Activated CD8-positive, alpha-beta T cell treated with anti-CD3 and anti-CD28 coated beads, Interleukin-2, amount 10 ng/mL, durations not matched to agents 7 days and 5 days (primary cell): Measurements from ENCODE around the gene GUCY1A2. TPM values are rescaled to one million over a fixed set of nuclear protein-coding genes. Genes with fewer than 3 reads are reported as not detected.
"Not testable (repeated sequence)": the region's sequence is repeated elsewhere in the genome, so short reads cannot be mapped to it uniquely, and the experiment has no call there.

Experiments used
- ATAC-seq: fragments of 150-1000 bp; cut with Tn5 transposase; one replicate; pipeline ENCODE4 v1.10.0; 2021; ENCODE audit warnings: moderate library complexity
- CTCF ChIA-PET: fragments of 350-600 bp; sonication (Branson Sonifier 250); formaldehyde crosslinking; loops from one replicate; lab custom pipeline; 2021; ENCODE audit warnings: antibody characterized with exemption; lab: Charles Lee
- POLR2A ChIA-PET: fragments of 350-600 bp; sonication (Branson Sonifier 250); formaldehyde crosslinking; loops from one replicate; lab custom pipeline; 2021; ENCODE audit warnings: antibody characterized with exemption; lab: Charles Lee
- DNase-seq: peaks from one replicate; pipeline ENCODE4 v3.0.0-alpha.2; 2020
- H3K27ac Mint-ChIP-seq: one replicate; pipeline ENCODE4 v1.8.0; 2021; ENCODE audit warnings: mild to moderate bottlenecking, mixed read lengths
- H3K27me3 Mint-ChIP-seq: one replicate; pipeline ENCODE4 v1.8.0; 2021; ENCODE audit warnings: low read depth, mixed read lengths
- H3K36me3 Mint-ChIP-seq: one replicate; pipeline ENCODE4 v1.8.0; 2021; ENCODE audit warnings: low read depth, mixed read lengths
- H3K4me1 Mint-ChIP-seq: one replicate; pipeline ENCODE4 v1.8.0; 2021; ENCODE audit warnings: low read depth, mixed read lengths
- H3K4me3 Mint-ChIP-seq: one replicate; pipeline ENCODE4 v1.8.0; 2021; ENCODE audit warnings: mild to moderate bottlenecking, mixed read lengths
- H3K9me3 Mint-ChIP-seq: one replicate; pipeline ENCODE4 v1.8.0; 2022; ENCODE audit warnings: mixed read lengths; ENCODE audit not compliant: insufficient read depth
- total RNA-seq, 2 experiments: library from RNA; stranded (reverse); gene quantifications; one replicate each; pipeline ENCODE4 v1.2.3, GENCODE V29; 2021

The GUCY1A2 gene
- total RNA-seq, 2 experiments from 2014 or later, result not detected

DNA sequence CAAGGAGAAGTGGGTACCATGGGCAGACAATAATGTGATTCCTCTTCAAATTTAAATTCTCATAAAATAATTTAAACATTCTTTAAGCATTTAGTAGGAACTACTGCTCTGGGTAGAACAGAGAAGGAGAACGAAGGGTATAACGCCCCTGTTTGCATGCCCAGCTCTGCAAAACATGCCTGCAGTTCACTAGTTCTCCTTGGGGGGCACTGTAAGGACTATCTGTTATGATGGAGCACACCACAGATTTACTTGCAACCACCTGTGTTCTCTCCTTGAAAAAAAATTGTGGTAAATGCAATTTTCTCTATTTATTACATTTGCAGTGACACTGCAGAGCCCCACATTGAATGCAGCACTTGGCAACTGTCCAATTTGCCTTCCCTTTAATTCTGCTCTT lies 100.3 kb downstream of the GUCY1A2 start:
- Mint-ChIP-seq H3K27ac (no peak overlapping the region), H3K9me3 (no peaks in the 10 kb centered on the region), H3K36me3 (no peaks in the 10 kb centered on the region), H3K27me3 (no peaks in the 10 kb centered on the region), H3K4me3 (no peak overlapping the region), H3K4me1 (no peaks in the 10 kb centered on the region)
- ChIA-PET CTCF (no interaction called here), POLR2A (no interaction called here)
- DNase-seq (no peak), ATAC-seq (no peak)

DNA sequence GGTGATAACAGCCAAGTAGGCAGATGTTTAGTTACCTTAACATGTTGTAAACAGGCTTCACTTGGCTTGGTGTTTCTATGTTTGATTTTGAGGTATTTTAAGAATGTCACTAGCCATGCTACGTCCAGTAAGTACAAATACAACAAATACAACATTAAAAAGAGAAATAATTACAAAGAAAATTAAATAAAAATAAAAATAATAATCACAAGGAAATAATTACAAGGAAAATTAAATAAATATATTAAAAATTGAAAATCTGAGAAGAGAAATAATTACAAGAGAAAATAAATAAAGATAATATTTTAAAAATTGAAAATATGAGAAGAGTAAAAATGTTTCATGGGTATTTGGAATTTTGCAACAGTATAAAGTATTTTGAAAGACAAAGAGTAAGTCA lies 103.9 kb downstream of the GUCY1A2 start:
- no peak overlapping the region for H3K27ac Mint-ChIP-seq
- no peaks in the 10 kb centered on the region for H3K4me1 Mint-ChIP-seq
- H3K27me3 Mint-ChIP-seq, result no peaks in the 10 kb centered on the region
- POLR2A ChIA-PET, result no interaction called here
- no peaks in the 10 kb centered on the region for H3K36me3 Mint-ChIP-seq
- CTCF ChIA-PET, result no interaction called here
- H3K4me3 Mint-ChIP-seq, result no peak overlapping the region
- DNase-seq (no peak), ATAC-seq (no peak)
- H3K9me3 Mint-ChIP-seq, result no peaks in the 10 kb centered on the region

- DNase-seq, result no peak
- no peaks in the 10 kb centered on the region for H3K36me3 Mint-ChIP-seq
- H3K27me3 Mint-ChIP-seq, result no peaks in the 10 kb centered on the region
- H3K4me1 Mint-ChIP-seq, result no peaks in the 10 kb centered on the region
- ChIA-PET POLR2A (no interaction called here), CTCF (interaction anchor here (0.6 kb wide), 1 partner anchor 1637 kb away, joined by 3 read pairs; no protein-coding TSS in a partner anchor)
- no peak overlapping the region for H3K27ac Mint-ChIP-seq
- no peaks in the 10 kb centered on the region for H3K9me3 Mint-ChIP-seq
- H3K4me3 Mint-ChIP-seq, result no peak overlapping the region
- no peak for ATAC-seq
Observed at GRCh38 chr11:106913141-106913540, 105.1 kb downstream of the GUCY1A2 start.

- H3K27ac Mint-ChIP-seq, result no peak overlapping the region
- no peaks in the 10 kb centered on the region for H3K36me3 Mint-ChIP-seq
- CTCF ChIA-PET, result no interaction called here
- no peaks in the 10 kb centered on the region for H3K4me1 Mint-ChIP-seq
- ATAC-seq (no peak), DNase-seq (no peak)
- H3K9me3 Mint-ChIP-seq, result no peaks in the 10 kb centered on the region
- no peak overlapping the region for H3K4me3 Mint-ChIP-seq
- POLR2A ChIA-PET, result no interaction called here
- H3K27me3 Mint-ChIP-seq, result no peaks in the 10 kb centered on the region
Observed at GRCh38 chr11:106904826-106905225, 113.5 kb downstream of the GUCY1A2 start.

GRCh38 chr11:106889718-106890117 lies 128.6 kb downstream of the GUCY1A2 start:
- H3K4me1 Mint-ChIP-seq, result no peaks in the 10 kb centered on the region
- CTCF ChIA-PET, result no interaction called here
- POLR2A ChIA-PET, result no interaction called here
- no peak overlapping the region for H3K4me3 Mint-ChIP-seq
- ATAC-seq, result no peak
- no peak for DNase-seq
- no peaks in the 10 kb centered on the region for H3K36me3 Mint-ChIP-seq
- no peak overlapping the region for H3K27ac Mint-ChIP-seq
- H3K27me3 Mint-ChIP-seq, result no peaks in the 10 kb centered on the region
- H3K9me3 Mint-ChIP-seq, result peaks cover 9% of the 10 kb centered on the region

GRCh38 chr11:106888386-106888785 lies 129.9 kb downstream of the GUCY1A2 start:
- Mint-ChIP-seq H3K9me3 (peaks cover 9% of the 10 kb centered on the region), H3K27me3 (no peaks in the 10 kb centered on the region), H3K4me1 (no peaks in the 10 kb centered on the region), H3K27ac (no peak overlapping the region), H3K36me3 (no peaks in the 10 kb centered on the region), H3K4me3 (no peak overlapping the region)
- no peak for ATAC-seq
- CTCF ChIA-PET, result no interaction called here
- DNase-seq, result no peak
- POLR2A ChIA-PET, result no interaction called here

DNA sequence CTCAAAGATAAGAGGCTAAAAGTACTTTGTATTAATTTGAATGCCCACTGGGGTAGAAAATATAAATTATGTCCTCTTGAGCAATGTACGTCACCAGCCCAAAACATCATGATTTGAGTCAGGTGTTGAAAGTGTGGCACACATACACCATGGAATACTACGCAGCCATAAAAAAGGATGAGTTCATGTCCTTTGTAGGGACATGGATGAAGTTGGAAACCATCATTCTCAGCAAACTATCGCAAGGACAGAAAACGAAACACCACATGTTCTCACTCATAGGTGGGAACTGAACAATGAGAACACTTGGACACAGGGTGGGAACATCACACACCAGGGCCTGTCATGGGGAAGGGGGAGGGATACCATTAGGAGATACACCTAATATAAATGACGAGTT lies 134.6 kb downstream of the GUCY1A2 start:
- H3K9me3 Mint-ChIP-seq, H3K4me1 Mint-ChIP-seq, ATAC-seq, H3K4me3 Mint-ChIP-seq, POLR2A ChIA-PET, DNase-seq, H3K27ac Mint-ChIP-seq, H3K27me3 Mint-ChIP-seq, H3K36me3 Mint-ChIP-seq, CTCF ChIA-PET: not testable (repeated sequence)

DNA sequence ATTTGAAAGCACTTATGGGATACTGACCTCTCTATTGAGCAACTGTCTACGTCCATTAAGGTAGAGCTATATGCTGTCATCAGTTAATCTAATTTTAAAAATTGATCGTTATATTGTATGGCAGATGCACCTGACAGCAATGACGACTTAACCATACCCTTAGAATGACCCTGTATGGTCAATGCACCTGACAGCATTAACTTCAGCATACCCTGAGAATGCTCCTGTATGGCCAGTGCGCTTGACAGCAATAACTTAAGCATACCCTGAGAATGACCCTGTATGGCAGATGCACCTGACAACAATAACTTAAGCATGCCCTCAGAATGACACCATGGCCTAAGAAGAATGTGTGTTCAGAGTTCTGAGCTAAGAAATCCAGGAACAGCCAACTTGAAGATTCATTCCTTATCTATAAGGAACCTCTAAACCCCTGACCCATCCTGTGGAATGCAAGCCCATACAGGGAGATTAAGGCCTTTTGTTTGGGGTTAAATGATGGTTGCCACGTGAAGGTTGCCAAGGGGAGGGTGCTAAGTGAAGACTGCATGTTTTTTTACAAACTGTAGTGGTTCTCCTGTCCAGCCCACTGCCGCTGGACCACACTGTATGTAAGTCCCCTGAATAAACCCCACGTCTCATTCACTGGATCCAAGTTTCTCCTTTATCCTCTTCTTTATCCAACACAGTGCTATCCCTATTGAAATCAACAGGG lies 138.3 kb downstream of the GUCY1A2 start:
- Mint-ChIP-seq H3K27ac (no peak overlapping the region), H3K9me3 (no peaks in the 10 kb centered on the region), H3K4me3 (no peak overlapping the region), H3K36me3 (no peaks in the 10 kb centered on the region), H3K4me1 (no peaks in the 10 kb centered on the region), H3K27me3 (no peaks in the 10 kb centered on the region)
- ChIA-PET CTCF (no interaction called here), POLR2A (no interaction called here)
- ATAC-seq (no peak), DNase-seq (no peak)

DNA sequence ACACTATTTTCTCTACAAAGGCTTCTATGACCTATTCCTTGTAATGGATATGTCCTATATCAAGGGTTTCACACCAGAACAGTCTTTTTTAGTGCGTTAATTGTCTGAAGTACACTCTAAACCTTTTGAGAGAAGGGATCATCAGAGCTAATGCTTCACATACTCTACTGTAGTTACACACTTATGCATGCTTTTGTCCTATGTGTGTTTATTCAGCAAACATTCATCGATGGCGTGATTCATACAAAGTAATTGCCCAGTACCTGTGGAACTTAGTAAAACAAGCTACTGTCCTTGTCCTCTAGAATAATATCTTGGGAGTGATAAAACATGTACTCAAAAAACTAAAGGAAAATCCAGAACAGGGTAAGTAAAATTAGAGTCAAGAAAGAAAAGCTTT lies 139.2 kb downstream of the GUCY1A2 start:
- POLR2A ChIA-PET, result no interaction called here
- CTCF ChIA-PET, result no interaction called here
- H3K4me3 Mint-ChIP-seq, result no peak overlapping the region

DNA sequence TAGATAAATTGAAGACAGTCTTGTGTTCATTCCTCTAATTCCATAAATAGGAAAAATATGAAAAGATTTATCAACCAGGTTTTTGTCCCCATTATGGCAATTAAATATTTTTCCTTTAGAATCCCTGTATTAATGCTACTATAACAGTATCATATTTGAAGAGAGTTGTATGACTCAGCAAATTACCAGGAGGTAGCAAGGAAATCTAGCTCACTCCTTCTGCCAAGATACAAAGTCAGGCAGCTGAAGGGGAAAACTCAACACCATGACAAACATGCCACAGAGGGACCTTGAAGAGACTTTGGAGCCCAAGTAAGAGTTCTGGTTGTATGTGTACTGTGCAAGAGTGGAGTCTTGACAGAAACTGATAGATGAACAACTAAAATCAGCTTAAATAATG lies 143.3 kb downstream of the GUCY1A2 start:
- Mint-ChIP-seq H3K4me3 (no peak overlapping the region), H3K9me3 (peaks cover 12% of the 10 kb centered on the region), H3K27me3 (no peaks in the 10 kb centered on the region), H3K4me1 (no peaks in the 10 kb centered on the region), H3K27ac (no peak overlapping the region), H3K36me3 (no peaks in the 10 kb centered on the region)
- CTCF ChIA-PET, result no interaction called here
- POLR2A ChIA-PET, result no interaction called here
- ATAC-seq, result no peak
- no peak for DNase-seq

More for the DNA sequence above, 139.2 kb downstream of the GUCY1A2 start:
- DNase-seq (no peak), ATAC-seq (no peak)
- H3K9me3 Mint-ChIP-seq, result peaks cover 5% of the 10 kb centered on the region
- H3K4me1 Mint-ChIP-seq, result no peaks in the 10 kb centered on the region
- H3K36me3 Mint-ChIP-seq, result no peaks in the 10 kb centered on the region
- no peaks in the 10 kb centered on the region for H3K27me3 Mint-ChIP-seq
- H3K27ac Mint-ChIP-seq, result no peak overlapping the region

GRCh38 chr11:106872246-106872645 lies 146.0 kb downstream of the GUCY1A2 start:
- ChIA-PET CTCF (no interaction called here), POLR2A (no interaction called here)
- no peaks in the 10 kb centered on the region for H3K27me3 Mint-ChIP-seq
- no peak overlapping the region for H3K27ac Mint-ChIP-seq
- no peak overlapping the region for H3K4me3 Mint-ChIP-seq
- no peaks in the 10 kb centered on the region for H3K36me3 Mint-ChIP-seq
- ATAC-seq, result no peak
- peaks cover 12% of the 10 kb centered on the region for H3K9me3 Mint-ChIP-seq
- H3K4me1 Mint-ChIP-seq, result no peaks in the 10 kb centered on the region
- DNase-seq, result no peak

- Mint-ChIP-seq H3K4me1 (no peaks in the 10 kb centered on the region), H3K4me3 (no peak overlapping the region), H3K9me3 (peaks cover 11% of the 10 kb centered on the region), H3K27ac (no peak overlapping the region), H3K36me3 (no peaks in the 10 kb centered on the region), H3K27me3 (no peaks in the 10 kb centered on the region)
- ChIA-PET POLR2A (no interaction called here), CTCF (no interaction called here)
- ATAC-seq (no peak), DNase-seq (no peak)
Observed at GRCh38 chr11:106858200-106858599, 160.1 kb downstream of the GUCY1A2 start.

- H3K4me3 Mint-ChIP-seq, result no peak overlapping the region
- no peaks in the 10 kb centered on the region for H3K4me1 Mint-ChIP-seq
- ATAC-seq (no peak), DNase-seq (no peak)
- no peak overlapping the region for H3K27ac Mint-ChIP-seq
- no peaks in the 10 kb centered on the region for H3K27me3 Mint-ChIP-seq
- ChIA-PET POLR2A (no interaction called here), CTCF (no interaction called here)
- H3K36me3 Mint-ChIP-seq, result no peaks in the 10 kb centered on the region
- peaks cover 18% of the 10 kb centered on the region for H3K9me3 Mint-ChIP-seq
Observed at GRCh38 chr11:106856566-106856965, 161.7 kb downstream of the GUCY1A2 start.
